Measurements from ENCODE around the gene CCDC188.
A peak's percentile ranks its signal among the peaks of the same experiment; 100 is the strongest.

Gene CCDC188

GRCh38 chr22:20141186-20142077 is 9.4 kb downstream of the CCDC188 start (continued):
- no peak for TF ChIP-seq ZNF26 (tag by site-specific recombination; IDR thresholded peaks at IDR 0.05)
- TF ChIP-seq ZNF239 (tag by site-specific recombination; IDR thresholded peaks at IDR 0.05), result no peak
- no peak for TF ChIP-seq FEZF1 (tag by site-specific recombination; IDR thresholded peaks at IDR 0.05)
- peak; percentile 28; the same call in 1 of the 2 replicates for TF ChIP-seq HIC1 (tag by site-specific recombination; IDR thresholded peaks at IDR 0.05)
- TF ChIP-seq PRDM2 (tag by site-specific recombination; IDR thresholded peaks at IDR 0.05; ENCODE audit: borderline replicate concordance), result no peak
- TF ChIP-seq GLI4 (tag by site-specific recombination; IDR thresholded peaks at IDR 0.05), result no peak
- TF ChIP-seq TRIM28 (IDR thresholded peaks at IDR 0.05; ENCODE audit: borderline replicate concordance, low read length), result no peak
- TF ChIP-seq EGR2 (tag by site-specific recombination; IDR thresholded peaks at IDR 0.05; ENCODE audit: low read depth), result peak; percentile 66
- no peak for TF ChIP-seq ZXDB (tag by site-specific recombination; IDR thresholded peaks at IDR 0.05)
- TF ChIP-seq KLF17 (tag by site-specific recombination; IDR thresholded peaks at IDR 0.05), result no peak
- no peak for TF ChIP-seq KLF7 (tag by site-specific recombination; IDR thresholded peaks at IDR 0.05; ENCODE audit: borderline replicate concordance)
- no peak for TF ChIP-seq ZNF621 (tag by site-specific recombination; IDR thresholded peaks at IDR 0.05)
- no peak for TF ChIP-seq OVOL3 (tag by site-specific recombination; IDR thresholded peaks at IDR 0.05)
- TF ChIP-seq ZFHX2 (tag by site-specific recombination; conservative IDR thresholded peaks at IDR 0.05), result peak; percentile 59
- TF ChIP-seq ZNF37A (tag by site-specific recombination; IDR thresholded peaks at IDR 0.05), result no peak
- TF ChIP-seq ZNF776 (tag by site-specific recombination; IDR thresholded peaks at IDR 0.05; ENCODE audit: borderline replicate concordance), result no peak
- no peak for TF ChIP-seq ZBTB8A (tag by site-specific recombination; IDR thresholded peaks at IDR 0.05)
- no peak for TF ChIP-seq SP7 (tag by site-specific recombination; IDR thresholded peaks at IDR 0.05)
- no peak for TF ChIP-seq ZNF585B (tag by site-specific recombination; IDR thresholded peaks at IDR 0.05)
